Measurements from ENCODE around the gene ASZ1. TPM values are rescaled to one million over a fixed set of nuclear protein-coding genes. Genes with fewer than 3 reads are reported as not detected.

Gene ASZ1
- polyA plus RNA-seq, 1 donor from 2014 or later: not detected

GRCh38 chr7:117381362-117381761 lies 45.9 kb downstream of the ASZ1 start:
- H3F3A ChIP-seq (ENCODE audit: insufficient read depth, low read length, poor library complexity, severe bottlenecking): no peaks in the 10 kb centered on the region
- no peak overlapping the region for H3K9ac ChIP-seq (ENCODE audit: low read length)
- TF ChIP-seq SMC3 (conservative IDR thresholded peaks at IDR 0.05; ENCODE audit: poor library complexity): no peak
- TF ChIP-seq CTCF (IDR thresholded peaks at IDR 0.05; ENCODE audit: poor library complexity, severe bottlenecking): peak; percentile 25
- TF ChIP-seq TAF1 (IDR thresholded peaks at IDR 0.05; ENCODE audit: low read depth): no peak
- H3K4me3 ChIP-seq (ENCODE audit: low read length): no peak overlapping the region
- H4K20me1 ChIP-seq (ENCODE audit: insufficient read depth): no peaks in the 10 kb centered on the region
- no peak overlapping the region for H2AFZ ChIP-seq (ENCODE audit: low read depth, low read length)
- no peak overlapping the region for H3K4me2 ChIP-seq (ENCODE audit: low read length)
- no peaks in the 10 kb centered on the region for H3K36me3 ChIP-seq (ENCODE audit: insufficient read depth, low read length)
- no peaks in the 10 kb centered on the region for H3K9me3 ChIP-seq (ENCODE audit: low read length)
- H3K27me3 ChIP-seq (ENCODE audit: insufficient read depth, low read depth, low read length): no peaks in the 10 kb centered on the region
- no peaks in the 10 kb centered on the region for H3K9me2 ChIP-seq (ENCODE audit: insufficient read depth, low read length)
- no peak overlapping the region for H3K27ac ChIP-seq (ENCODE audit: low read length)
- H3K79me2 ChIP-seq (replicated peaks; ENCODE audit: insufficient read depth, low read length): no peaks in the 10 kb centered on the region

GRCh38 chr7:117375380-117375779 lies 51.9 kb downstream of the ASZ1 start:
- Histone ChIP-seq H3K36me3 (ENCODE audit: insufficient read depth, low read length) (no peaks in the 10 kb centered on the region), H3K9me2 (ENCODE audit: insufficient read depth, low read length) (no peaks in the 10 kb centered on the region), H3K9me3 (ENCODE audit: low read length) (no peaks in the 10 kb centered on the region), H3K27me3 (ENCODE audit: insufficient read depth, low read depth, low read length) (no peaks in the 10 kb centered on the region), H3K9ac (ENCODE audit: low read length) (no peak overlapping the region), H3F3A (ENCODE audit: insufficient read depth, low read length, poor library complexity, severe bottlenecking) (no peaks in the 10 kb centered on the region), H2AFZ (ENCODE audit: low read depth, low read length) (no peak overlapping the region), H3K4me3 (ENCODE audit: low read length) (no peak overlapping the region), H4K20me1 (ENCODE audit: insufficient read depth) (no peaks in the 10 kb centered on the region), H3K27ac (ENCODE audit: low read length) (no peak overlapping the region), H3K79me2 (replicated peaks; ENCODE audit: insufficient read depth, low read length) (no peaks in the 10 kb centered on the region), H3K4me2 (ENCODE audit: low read length) (no peak overlapping the region)
- TF ChIP-seq MXI1 (conservative IDR thresholded peaks at IDR 0.05; ENCODE audit: poor library complexity, severe bottlenecking) (no peak), REST (IDR thresholded peaks at IDR 0.05; ENCODE audit: borderline replicate concordance) (no peak), EP300 (conservative IDR thresholded peaks at IDR 0.05; ENCODE audit: poor library complexity, severe bottlenecking) (no peak), RAD21 (conservative IDR thresholded peaks at IDR 0.05) (no peak), POLR2AphosphoS5 (IDR thresholded peaks at IDR 0.05) (no peak), CTCF (IDR thresholded peaks at IDR 0.05; ENCODE audit: poor library complexity, severe bottlenecking) (no peak), EZH2 (IDR thresholded peaks at IDR 0.05; ENCODE audit: borderline replicate concordance, insufficient read depth, low read length, poor library complexity, severe bottlenecking) (no peak), SMC3 (conservative IDR thresholded peaks at IDR 0.05; ENCODE audit: poor library complexity) (no peak), TAF1 (IDR thresholded peaks at IDR 0.05; ENCODE audit: low read depth) (no peak)

All from neural cell (in vitro differentiated cells).